ENCODE data around the gene CLEC2L. TPM values are rescaled to one million over a fixed set of nuclear protein-coding genes. Genes with fewer than 3 reads are reported as not detected.

The CLEC2L gene
- polyA plus RNA-seq, 1 of the 3 experiments (the other 2 are of a cell fraction): not detected

GRCh38 chr7:139515266-139515665, 8.2 kb upstream of the CLEC2L start:
- H3K4me1 ChIP-seq (ENCODE audit: control insufficient read depth in 1 of 2, insufficient read depth in 2 of 2, low read depth in 1 of 2, low read length in 1 of 2): no peaks in the 10 kb centered on the region
- no peak overlapping the region for H3K27ac ChIP-seq (ENCODE audit: low read depth in 2 of 2, low read length in 1 of 2)
- H3K9ac ChIP-seq: no peak overlapping the region
- TF ChIP-seq NFIC (IDR thresholded peaks at IDR 0.05; ENCODE audit: borderline replicate concordance) (no peak), CHD2 (IDR thresholded peaks at IDR 0.05; ENCODE audit: low read length, partially characterized antibody) (no peak), SIN3A (IDR thresholded peaks at IDR 0.05; ENCODE audit: borderline replicate concordance, low read depth, low read length) (no peak), EP300 (IDR thresholded peaks at IDR 0.05; ENCODE audit: borderline replicate concordance in 1 of 2, low read depth in 1 of 2, low read length in 1 of 2) (no peak), YY1 (IDR thresholded peaks at IDR 0.05; ENCODE audit: low read depth) (no peak), RFX5 (IDR thresholded peaks at IDR 0.05; ENCODE audit: low read length) (no peak), IRF3 (IDR thresholded peaks at IDR 0.05; ENCODE audit: low read depth, low read length) (no peak), POLR2AphosphoS5 (IDR thresholded peaks at IDR 0.05; ENCODE audit: low read depth, low read length) (no peak), USF1 (IDR thresholded peaks at IDR 0.05; ENCODE audit: borderline replicate concordance, low read depth) (no peak), REST (IDR thresholded peaks at IDR 0.05; ENCODE audit: low read depth, low read length) (no peak), RAD21 (IDR thresholded peaks at IDR 0.05; ENCODE audit: low read length) (no peak)
- WGBS (ENCODE audit: low lambda C conversion rate): 84% methylated on average over 8 of the region's 8 CpGs
- no peaks in the 10 kb centered on the region for H3K36me3 ChIP-seq (replicated peaks in 1 of 2; ENCODE audit: control insufficient read depth in 1 of 2, insufficient read depth in 2 of 2, low read length in 1 of 2)
- H3K79me2 ChIP-seq (ENCODE audit: insufficient read depth): no peaks in the 10 kb centered on the region
- no peaks in the 10 kb centered on the region for H3K9me3 ChIP-seq
- no peaks in the 10 kb centered on the region for H3F3A ChIP-seq (replicated peaks; ENCODE audit: insufficient read depth)
- no peak overlapping the region for H2AFZ ChIP-seq (ENCODE audit: low read depth)
- H3K27me3 ChIP-seq (ENCODE audit: insufficient read depth): peaks cover 31% of the 10 kb centered on the region
- no peak overlapping the region for H3K4me2 ChIP-seq
- no peaks in the 10 kb centered on the region for H3K9me2 ChIP-seq
- no peak for DNase-seq
- CTCF ChIA-PET: interaction anchor here (1.4 kb wide), 1 partner anchor 15 kb away, joined by 5 read pairs; no protein-coding TSS in a partner anchor
- no peak overlapping the region for H3K4me3 ChIP-seq (ENCODE audit: low read depth in 2 of 2, low read length in 1 of 2)
- no peaks in the 10 kb centered on the region for H4K20me1 ChIP-seq (ENCODE audit: insufficient read depth)
- POLR2A ChIA-PET: no interaction called here

- 10% methylated on average over 1 of the region's 1 CpG for WGBS (ENCODE audit: low lambda C conversion rate)
- CTCF ChIA-PET: no interaction called here
- TF ChIP-seq REST (IDR thresholded peaks at IDR 0.05; ENCODE audit: low read depth, low read length) (no peak), EP300 (IDR thresholded peaks at IDR 0.05; ENCODE audit: borderline replicate concordance in 1 of 2, low read depth in 1 of 2, low read length in 1 of 2) (no peak), TCF12 (IDR thresholded peaks at IDR 0.05) (no peak), MAX (IDR thresholded peaks at IDR 0.05; ENCODE audit: low read depth) (no peak), IRF3 (IDR thresholded peaks at IDR 0.05; ENCODE audit: low read depth, low read length) (no peak), POLR2AphosphoS5 (IDR thresholded peaks at IDR 0.05; ENCODE audit: low read depth, low read length) (no peak), USF1 (IDR thresholded peaks at IDR 0.05; ENCODE audit: borderline replicate concordance, low read depth) (no peak), TEAD4 (IDR thresholded peaks at IDR 0.05; ENCODE audit: borderline replicate concordance, insufficient read depth) (no peak)
Observed at GRCh38 chr7:139521439-139521838, 2.0 kb upstream of the CLEC2L start.

More at GRCh38 chr7:139521439-139521838, 2.0 kb upstream of the CLEC2L start:
- POLR2A ChIA-PET: no interaction called here
- Histone ChIP-seq H3K27me3 (ENCODE audit: insufficient read depth) (peaks cover 61% of the 10 kb centered on the region), H4K20me1 (ENCODE audit: insufficient read depth) (no peaks in the 10 kb centered on the region), H3K4me3 (ENCODE audit: low read depth in 2 of 2, low read length in 1 of 2) (no peak overlapping the region), H2AFZ (ENCODE audit: low read depth) (no peak overlapping the region), H3K4me1 (ENCODE audit: control insufficient read depth in 1 of 2, insufficient read depth in 2 of 2, low read depth in 1 of 2, low read length in 1 of 2) (peaks cover 0 to 7% of the 10 kb centered on the region in 2 experiments; a peak in 1 of 4 replicates), H3K9me2 (no peaks in the 10 kb centered on the region), H3K27ac (ENCODE audit: low read depth in 2 of 2, low read length in 1 of 2) (no peak overlapping the region), H3K79me2 (ENCODE audit: insufficient read depth) (no peaks in the 10 kb centered on the region), H3K9me3 (no peaks in the 10 kb centered on the region), H3F3A (replicated peaks; ENCODE audit: insufficient read depth) (no peaks in the 10 kb centered on the region), H3K9ac (no peak overlapping the region), H3K36me3 (replicated peaks in 1 of 2; ENCODE audit: control insufficient read depth in 1 of 2, insufficient read depth in 2 of 2, low read length in 1 of 2) (no peaks in the 10 kb centered on the region), H3K4me2 (no peak overlapping the region)
- no peak for DNase-seq
